ENCODE data around the gene BSX. TPM values are rescaled to one million over a fixed set of nuclear protein-coding genes. Genes with fewer than 3 reads are reported as not detected.

Gene BSX
- total RNA-seq, 1 donor from 2014 or later = not detected

DNA sequence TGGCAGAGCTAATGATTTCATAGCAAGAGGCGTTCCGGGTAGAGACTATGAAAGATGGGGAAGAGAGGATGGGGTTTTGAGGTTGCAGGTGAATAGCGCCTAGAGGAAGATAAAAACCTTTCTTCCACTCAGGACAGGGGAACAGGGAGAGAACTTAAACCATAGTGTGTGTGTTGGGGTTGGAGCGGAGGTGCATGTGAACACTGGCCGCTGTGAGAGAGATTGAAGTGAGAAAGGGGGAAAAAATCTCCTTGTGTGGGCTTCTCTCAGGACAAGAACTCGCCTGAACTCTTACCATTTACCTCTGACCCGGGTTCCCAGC lies 3.4 kb downstream of the BSX start:
- Mint-ChIP-seq H3K27me3 (ENCODE audit: unreplicated experiment) (peaks cover 48% of the 10 kb centered on the region), H3K4me1 (ENCODE audit: low read depth, unreplicated experiment) (peaks cover 10% of the 10 kb centered on the region), H3K36me3 (ENCODE audit: unreplicated experiment) (peaks cover 5% of the 10 kb centered on the region), H3K9me3 (ENCODE audit: unreplicated experiment) (peaks cover 11% of the 10 kb centered on the region), H3K4me3 (ENCODE audit: unreplicated experiment) (peak overlapping the region; percentile 7), H3K27ac (ENCODE audit: unreplicated experiment) (no peak overlapping the region)
- TF ChIP-seq CTCF (IDR thresholded peaks at IDR 0.05; ENCODE audit: partially characterized antibody, unreplicated experiment) = no peak
- DNase-seq = no peak

- Mint-ChIP-seq H3K9me3 (ENCODE audit: unreplicated experiment) (peaks cover 11% of the 10 kb centered on the region), H3K27me3 (ENCODE audit: unreplicated experiment) (peaks cover 46% of the 10 kb centered on the region), H3K4me3 (ENCODE audit: unreplicated experiment) (peak overlapping the region; percentile 7), H3K36me3 (ENCODE audit: unreplicated experiment) (peaks cover 5% of the 10 kb centered on the region), H3K27ac (ENCODE audit: unreplicated experiment) (no peak overlapping the region), H3K4me1 (ENCODE audit: low read depth, unreplicated experiment) (peaks cover 10% of the 10 kb centered on the region)
- peak; percentile 48 for DNase-seq
- no peak for TF ChIP-seq CTCF (IDR thresholded peaks at IDR 0.05; ENCODE audit: partially characterized antibody, unreplicated experiment)
Measured at GRCh38 chr11:122977470-122978298, 4.0 kb downstream of the BSX start.

DNA sequence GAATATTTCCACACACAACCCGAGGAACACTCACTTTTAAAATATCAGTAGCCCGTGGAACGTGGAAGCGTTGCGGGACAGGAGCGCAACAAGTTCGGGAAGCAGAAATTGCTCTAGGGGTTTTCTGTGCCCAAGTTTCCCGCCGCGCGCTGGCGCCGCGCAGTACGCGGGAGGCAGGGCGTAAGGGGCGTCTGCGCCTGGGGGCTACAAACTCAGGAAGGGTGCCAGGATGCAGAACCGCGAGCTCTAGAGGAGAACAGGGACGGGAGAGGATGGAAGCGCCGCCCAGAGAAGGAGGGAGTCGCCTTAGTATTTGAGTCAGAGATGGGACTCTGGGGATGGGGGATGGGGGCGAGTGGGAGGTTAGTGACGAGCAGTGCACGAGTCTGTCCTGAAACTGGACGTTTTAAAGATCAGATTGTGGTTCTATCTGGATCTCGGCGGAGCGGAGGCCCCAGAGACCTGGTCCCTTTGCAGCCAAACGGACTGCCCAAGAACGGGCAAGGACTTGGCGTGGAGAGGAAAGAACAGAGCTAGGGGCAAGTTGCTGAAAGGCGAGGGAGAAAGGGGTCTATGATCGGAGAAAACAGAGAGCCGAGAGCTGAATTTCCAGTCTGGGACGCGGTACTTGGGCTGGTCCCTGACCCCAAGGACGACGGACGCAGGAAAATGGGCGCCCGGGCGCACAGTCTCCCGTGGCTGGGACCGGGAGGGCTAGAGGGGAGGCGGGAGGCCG lies 4.7 kb downstream of the BSX start:
- H3K9me3 Mint-ChIP-seq (ENCODE audit: unreplicated experiment) = peaks cover 11% of the 10 kb centered on the region
- peaks cover 5% of the 10 kb centered on the region for H3K36me3 Mint-ChIP-seq (ENCODE audit: unreplicated experiment)
- H3K27ac Mint-ChIP-seq (ENCODE audit: unreplicated experiment) = peak overlapping the region; percentile 29
- H3K4me3 Mint-ChIP-seq (ENCODE audit: unreplicated experiment) = peak overlapping the region; percentile 90
- TF ChIP-seq CTCF (IDR thresholded peaks at IDR 0.05; ENCODE audit: partially characterized antibody, unreplicated experiment) = no peak
- H3K4me1 Mint-ChIP-seq (ENCODE audit: low read depth, unreplicated experiment) = peaks cover 10% of the 10 kb centered on the region
- peaks cover 43% of the 10 kb centered on the region for H3K27me3 Mint-ChIP-seq (ENCODE audit: unreplicated experiment)
- DNase-seq = peak; percentile 45

- peaks cover 10% of the 10 kb centered on the region for H3K4me1 Mint-ChIP-seq (ENCODE audit: low read depth, unreplicated experiment)
- H3K9me3 Mint-ChIP-seq (ENCODE audit: unreplicated experiment) = peaks cover 11% of the 10 kb centered on the region
- DNase-seq = no peak
- H3K36me3 Mint-ChIP-seq (ENCODE audit: unreplicated experiment) = peaks cover 5% of the 10 kb centered on the region
- H3K4me3 Mint-ChIP-seq (ENCODE audit: unreplicated experiment) = peak overlapping the region; percentile 90
- TF ChIP-seq CTCF (IDR thresholded peaks at IDR 0.05; ENCODE audit: partially characterized antibody, unreplicated experiment) = no peak
- no peak overlapping the region for H3K27ac Mint-ChIP-seq (ENCODE audit: unreplicated experiment)
- peaks cover 41% of the 10 kb centered on the region for H3K27me3 Mint-ChIP-seq (ENCODE audit: unreplicated experiment)
Measured at GRCh38 chr11:122976061-122976733, 5.4 kb downstream of the BSX start.
